22Rv1 (cell line): ENCODE data around the gene KAT7.

Source experiments
- ZFX ChIP-seq: fragments of 450-650 bp; IDR thresholded peaks from 2 replicates; pipeline ENCODE4 v1.6.1; 2017; ENCODE audit warnings: antibody characterized with exemption, borderline replicate concordance
- TF ChIP-seq, protein P1 (sequence below): fragments of 450-650 bp; IDR thresholded peaks from 2 replicates; pipeline ENCODE4 v1.5.1; 2017; ENCODE audit warnings: mild to moderate bottlenecking

DNA sequence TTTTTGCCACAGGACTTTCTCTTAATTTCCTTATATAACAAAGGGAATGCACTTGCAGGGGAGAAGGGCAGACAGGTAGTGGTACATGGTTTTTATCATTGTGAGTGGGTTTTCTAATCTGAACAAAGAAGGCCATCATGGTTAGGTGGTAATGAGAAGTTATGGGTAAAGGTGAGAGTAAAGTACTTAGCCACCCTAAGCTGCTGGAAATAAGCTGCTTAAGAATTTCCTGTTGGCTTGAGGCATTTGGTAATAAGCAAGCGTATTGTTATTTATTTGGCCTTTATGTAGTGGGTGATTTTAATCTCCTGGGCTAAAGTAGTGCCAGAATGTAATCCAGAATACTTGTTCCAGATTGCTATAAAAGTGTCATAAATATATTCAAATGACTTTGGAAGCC, 32.3 kb downstream of the KAT7 start:
- TF ChIP-seq, protein P1, sequence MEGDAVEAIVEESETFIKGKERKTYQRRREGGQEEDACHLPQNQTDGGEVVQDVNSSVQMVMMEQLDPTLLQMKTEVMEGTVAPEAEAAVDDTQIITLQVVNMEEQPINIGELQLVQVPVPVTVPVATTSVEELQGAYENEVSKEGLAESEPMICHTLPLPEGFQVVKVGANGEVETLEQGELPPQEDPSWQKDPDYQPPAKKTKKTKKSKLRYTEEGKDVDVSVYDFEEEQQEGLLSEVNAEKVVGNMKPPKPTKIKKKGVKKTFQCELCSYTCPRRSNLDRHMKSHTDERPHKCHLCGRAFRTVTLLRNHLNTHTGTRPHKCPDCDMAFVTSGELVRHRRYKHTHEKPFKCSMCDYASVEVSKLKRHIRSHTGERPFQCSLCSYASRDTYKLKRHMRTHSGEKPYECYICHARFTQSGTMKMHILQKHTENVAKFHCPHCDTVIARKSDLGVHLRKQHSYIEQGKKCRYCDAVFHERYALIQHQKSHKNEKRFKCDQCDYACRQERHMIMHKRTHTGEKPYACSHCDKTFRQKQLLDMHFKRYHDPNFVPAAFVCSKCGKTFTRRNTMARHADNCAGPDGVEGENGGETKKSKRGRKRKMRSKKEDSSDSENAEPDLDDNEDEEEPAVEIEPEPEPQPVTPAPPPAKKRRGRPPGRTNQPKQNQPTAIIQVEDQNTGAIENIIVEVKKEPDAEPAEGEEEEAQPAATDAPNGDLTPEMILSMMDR: no peak
- TF ChIP-seq ZFX: no peak
